GM04503 (cell line): ENCODE results near the gene DCLK1.
A peak's percentile ranks its signal among the peaks of the same experiment; 100 is the strongest.
"Not testable (repeated sequence)": the region's sequence is repeated elsewhere in the genome, so short reads cannot be mapped to it uniquely, and the experiment has no call there.

ENCODE experiments used
- DNase-seq: peaks from one replicate; pipeline ENCODE4 v3.0.0-alpha.2; 2012; ENCODE audit warnings: low read depth

DCLK1 gene

DNA sequence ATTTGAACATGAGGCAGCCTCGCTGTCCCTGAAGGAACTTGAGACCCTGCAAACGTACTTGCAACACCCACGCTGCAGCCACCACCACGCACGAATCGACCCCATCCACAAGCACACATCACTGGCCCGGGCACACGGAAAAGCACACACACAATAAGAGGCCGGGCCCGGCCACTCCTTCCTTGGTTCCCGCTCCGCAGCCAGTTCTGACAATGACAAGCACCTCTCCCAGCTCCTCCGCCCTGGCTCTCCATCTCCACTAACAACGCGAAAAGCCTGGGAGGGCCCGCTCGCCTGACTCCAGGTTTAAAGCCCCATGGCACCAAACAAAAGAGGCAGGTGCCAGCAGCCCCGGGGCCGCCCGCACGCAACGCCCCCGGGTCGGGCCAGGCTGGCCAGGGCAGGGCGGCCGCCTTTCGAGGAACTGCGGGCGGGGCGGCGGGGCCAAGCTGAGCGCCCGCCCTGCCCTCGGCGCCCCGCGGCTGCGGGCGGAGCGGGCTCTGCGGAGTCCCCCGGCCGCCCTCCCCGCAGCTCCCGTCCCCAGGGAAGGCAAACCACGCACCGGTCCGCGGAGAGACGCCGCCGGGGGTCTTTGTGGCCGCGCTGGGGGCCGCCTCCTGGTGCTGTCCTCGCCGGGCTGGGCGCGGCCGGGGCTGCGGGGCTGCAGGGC is 495 bp downstream of the DCLK1 start:
- no peak for DNase-seq

- DNase-seq, result no peak
Observed at GRCh38 chr13:36130193-36130551, 1.0 kb downstream of the DCLK1 start.

- no peak for DNase-seq
Observed at GRCh38 chr13:36129539-36129938, 1.6 kb downstream of the DCLK1 start.

- DNase-seq, result no peak
Observed at GRCh38 chr13:36126491-36126890, 4.7 kb downstream of the DCLK1 start.

DNA sequence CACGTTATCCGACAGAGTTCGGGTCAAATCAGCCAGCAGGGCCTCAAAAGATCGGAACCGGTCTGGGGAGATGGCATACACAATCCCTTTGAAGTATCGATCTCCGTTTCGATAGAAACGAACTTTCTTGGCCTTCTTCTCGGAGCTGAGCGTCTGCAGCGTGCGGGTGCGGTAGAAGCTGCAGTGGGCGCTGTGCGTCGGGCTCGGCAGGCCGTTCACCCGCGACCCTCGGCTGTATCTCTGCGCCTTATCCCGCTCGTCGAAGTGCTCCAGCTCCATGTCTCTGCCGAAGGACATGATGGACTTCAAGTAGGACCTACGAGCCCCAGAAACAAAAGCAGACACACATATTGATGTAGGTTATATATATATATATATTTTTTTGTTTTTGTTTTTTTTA is 5.3 kb downstream of the DCLK1 start:
- no peak for DNase-seq

DNA sequence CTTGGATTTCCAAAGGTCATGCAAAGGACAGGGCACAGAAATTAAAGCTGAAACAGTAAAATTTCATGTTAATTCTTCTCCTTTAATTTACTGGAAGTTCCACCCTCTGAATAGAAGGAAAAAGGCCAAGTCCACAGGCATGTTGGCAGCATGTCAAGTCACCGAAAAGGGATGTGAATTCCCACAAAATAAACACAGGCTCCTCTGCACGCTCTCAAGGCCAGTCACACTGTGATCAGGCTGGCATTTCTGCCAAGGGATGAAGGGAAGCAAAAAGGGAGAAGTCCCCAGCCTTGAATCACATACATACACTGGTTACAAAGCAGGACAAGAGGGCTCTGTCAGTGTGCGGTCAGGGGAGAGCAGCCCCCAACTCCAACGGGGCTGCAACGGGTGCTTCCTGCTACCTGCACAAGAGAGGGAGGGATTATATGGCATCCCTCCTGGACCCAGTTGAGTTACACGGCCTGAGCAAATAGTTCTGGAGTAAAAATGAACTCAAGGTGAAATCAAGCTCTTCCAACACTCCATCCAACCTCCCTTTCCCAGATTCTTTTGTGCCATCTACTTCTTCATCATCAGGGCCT is 6.9 kb downstream of the DCLK1 start:
- DNase-seq, result peak; percentile 18

GRCh38 chr13:36115306-36115705 is 15.9 kb downstream of the DCLK1 start:
- DNase-seq, result no peak

- DNase-seq, result no peak
Observed at GRCh38 chr13:36114233-36114632, 16.9 kb downstream of the DCLK1 start.

GRCh38 chr13:36108954-36109353 is 22.2 kb downstream of the DCLK1 start:
- no peak for DNase-seq

DNA sequence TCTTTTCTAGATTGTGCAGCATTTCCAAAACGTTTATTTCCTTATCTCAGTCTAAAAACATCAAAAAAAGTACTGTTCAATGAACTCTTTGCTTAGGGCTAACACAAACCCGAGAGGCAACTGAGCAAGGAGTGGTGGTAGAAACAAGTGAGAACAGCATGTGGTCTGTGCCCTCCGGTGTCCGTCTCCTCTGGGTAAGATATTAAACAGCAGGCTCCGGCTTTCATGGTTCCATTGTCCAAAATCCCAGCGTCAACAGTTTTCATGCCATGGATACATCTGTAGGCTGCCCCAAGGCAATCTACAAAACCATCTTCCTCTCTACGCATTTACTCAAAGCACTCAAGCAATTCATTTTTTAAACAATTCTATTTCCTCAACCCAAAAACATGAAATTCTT is 22.8 kb downstream of the DCLK1 start:
- DNase-seq, result no peak

DNA sequence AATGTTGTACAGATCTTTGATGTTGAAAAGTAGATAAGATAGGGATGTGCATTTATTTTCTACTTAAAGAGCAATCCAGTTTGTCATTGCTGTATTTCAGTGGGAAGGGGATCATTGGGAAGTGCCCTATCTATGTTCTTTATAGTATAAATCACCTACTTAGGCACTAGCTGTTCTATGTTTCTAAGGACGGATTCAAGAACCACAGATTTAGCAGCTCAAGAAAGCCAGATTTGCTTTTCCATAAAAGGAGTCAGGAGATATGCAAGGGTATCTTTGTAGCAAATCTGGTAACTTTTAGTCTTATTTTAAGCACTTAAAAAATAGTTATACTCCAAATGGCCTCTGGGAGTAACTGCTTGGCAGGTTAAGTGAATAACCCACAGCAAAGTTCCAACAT is 23.7 kb downstream of the DCLK1 start:
- DNase-seq, result no peak

GRCh38 chr13:36105726-36106125 is 25.5 kb downstream of the DCLK1 start:
- no peak for DNase-seq

- no peak for DNase-seq
Observed at GRCh38 chr13:36102721-36103120, 28.5 kb downstream of the DCLK1 start.

- not testable (repeated sequence) for DNase-seq
Observed at GRCh38 chr13:36101907-36102306, 29.3 kb downstream of the DCLK1 start.

- no peak for DNase-seq
Observed at GRCh38 chr13:36101157-36101556, 30.0 kb downstream of the DCLK1 start.

DNA sequence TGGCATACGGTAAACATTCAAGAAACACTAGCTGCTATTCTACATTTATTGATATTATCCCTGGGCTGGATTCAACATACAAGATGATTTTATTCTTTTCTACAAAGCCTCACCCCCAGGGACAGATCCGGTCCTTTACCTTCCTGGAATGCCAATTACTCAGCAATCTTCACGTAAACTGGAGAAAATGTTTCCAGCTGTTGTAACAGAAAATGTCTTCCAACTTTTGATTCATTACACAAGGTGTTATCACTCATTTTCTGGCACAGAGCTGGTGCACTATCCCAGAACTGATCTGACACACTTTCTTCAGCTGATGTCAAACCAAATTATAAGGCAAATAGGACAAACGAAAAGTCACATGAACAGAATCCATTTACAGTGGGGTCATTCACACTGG is 33.1 kb downstream of the DCLK1 start:
- DNase-seq, result no peak

GRCh38 chr13:36096461-36097416 is 34.4 kb downstream of the DCLK1 start:
- DNase-seq, result no peak

GRCh38 chr13:36094478-36094877 is 36.7 kb downstream of the DCLK1 start:
- no peak for DNase-seq

DNA sequence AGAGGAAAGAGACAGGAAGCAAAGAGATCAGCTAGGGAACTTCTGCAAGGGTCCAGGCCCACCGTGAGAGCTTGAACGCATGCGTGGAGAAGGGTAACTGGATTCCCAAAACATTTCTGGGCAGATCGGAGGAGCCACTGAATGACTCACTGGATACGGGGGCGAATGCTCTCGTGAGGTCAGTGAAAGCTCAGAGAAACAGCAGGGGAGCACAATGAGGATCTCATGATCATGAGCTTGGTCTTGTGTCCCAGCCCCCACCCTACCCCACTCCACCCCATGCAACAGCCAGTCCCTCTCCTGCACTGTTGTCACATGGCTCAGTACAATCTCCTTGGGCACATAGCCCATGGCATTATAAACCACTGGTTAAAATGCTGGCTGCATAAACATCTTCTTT is 40.6 kb downstream of the DCLK1 start:
- no peak for DNase-seq

DNA sequence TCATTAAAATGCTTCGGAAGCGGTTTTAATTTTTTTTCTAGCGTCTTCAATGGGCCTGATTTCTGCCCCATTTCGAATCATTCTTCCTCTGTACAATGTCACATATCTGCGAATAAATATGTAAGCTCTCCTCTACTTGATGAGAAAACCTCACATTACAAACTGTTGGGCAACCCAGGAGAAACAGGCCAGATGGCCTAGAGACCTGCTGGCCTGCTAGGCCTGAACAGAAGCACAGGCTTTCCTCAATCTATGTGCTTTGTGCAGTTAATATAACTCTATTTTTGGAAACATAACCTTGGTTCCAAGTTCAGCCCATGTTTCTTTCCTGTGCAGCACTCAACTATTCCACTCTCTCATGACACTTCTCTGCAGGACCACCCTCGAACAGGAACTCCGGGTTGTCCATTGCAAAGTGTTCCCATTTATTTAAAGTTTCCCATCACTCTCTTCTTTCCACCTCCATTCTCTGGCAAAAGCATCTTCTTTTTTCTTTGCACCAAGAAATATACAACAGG is 42.0 kb downstream of the DCLK1 start:
- DNase-seq, result no peak

DNA sequence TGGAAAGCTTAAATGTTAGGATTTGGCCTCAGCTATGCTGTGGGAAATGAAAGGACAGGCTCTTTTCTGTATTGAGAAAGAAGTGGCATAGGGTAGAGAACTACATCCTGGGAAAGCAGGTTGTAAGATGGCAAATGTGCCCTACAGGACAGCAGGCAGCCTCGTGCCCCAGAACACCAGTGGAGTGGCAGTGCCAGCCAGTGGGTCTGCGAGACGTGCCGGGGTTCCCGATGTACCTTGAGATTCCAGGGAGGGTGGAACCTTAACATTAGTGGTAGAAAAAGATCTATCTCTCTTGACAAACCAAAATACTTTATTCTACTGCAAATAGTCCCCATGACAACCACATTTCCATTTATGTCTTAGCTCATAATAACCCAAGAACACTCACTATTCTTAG is 42.7 kb downstream of the DCLK1 start:
- no peak for DNase-seq

- no peak for DNase-seq
Observed at GRCh38 chr13:36088001-36088400, 43.2 kb downstream of the DCLK1 start.

GRCh38 chr13:36086117-36086516 is 45.1 kb downstream of the DCLK1 start:
- DNase-seq, result no peak
